ENCODE measurements around the gene NADSYN1.

Gene NADSYN1

DNA sequence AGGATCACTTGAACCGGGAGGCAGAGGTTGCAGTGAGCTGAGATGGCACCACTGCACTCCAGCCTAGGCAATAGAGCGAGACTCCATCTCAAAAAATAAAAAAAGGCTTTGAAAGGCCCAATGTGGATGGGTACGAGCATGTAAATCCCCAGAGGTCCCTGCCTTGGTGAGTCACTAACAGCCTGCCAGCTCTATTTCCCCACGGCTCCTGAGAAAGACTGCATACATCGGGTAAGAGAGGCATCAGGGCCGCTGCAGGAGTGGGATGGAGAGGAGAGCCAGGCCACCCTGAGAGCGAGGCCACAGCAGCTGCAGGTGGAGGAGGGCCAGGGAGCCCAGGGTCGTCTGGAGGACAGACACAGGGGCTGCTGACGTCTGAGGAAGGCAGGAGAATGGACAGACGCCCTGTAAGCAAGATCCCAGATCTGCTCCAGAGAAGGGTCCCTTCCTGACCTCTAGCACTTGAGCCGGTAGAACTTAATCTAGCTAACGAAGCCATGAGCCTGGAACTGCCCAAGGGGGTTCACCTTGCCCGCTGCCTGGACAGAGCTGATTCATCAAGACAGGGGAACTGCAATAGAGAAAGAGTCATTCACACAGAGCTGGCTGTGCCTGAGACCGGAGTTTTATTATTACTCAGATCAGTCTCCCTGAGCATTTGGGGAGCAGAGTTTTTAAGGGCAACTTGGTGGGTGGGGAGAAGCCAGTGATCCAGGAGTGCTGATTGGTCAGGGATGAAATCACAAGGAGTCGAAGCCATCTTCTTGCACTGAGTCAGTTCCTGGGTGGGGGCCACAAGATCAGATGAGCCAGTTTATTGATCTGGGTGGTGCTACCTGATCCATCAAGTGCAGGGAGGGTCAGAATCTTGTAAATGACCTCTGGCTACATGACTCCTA is 90.1 kb downstream of the NADSYN1 start:
- DNase-seq (ENCODE audit: low read depth), result no peak
- TF ChIP-seq, protein P1, sequence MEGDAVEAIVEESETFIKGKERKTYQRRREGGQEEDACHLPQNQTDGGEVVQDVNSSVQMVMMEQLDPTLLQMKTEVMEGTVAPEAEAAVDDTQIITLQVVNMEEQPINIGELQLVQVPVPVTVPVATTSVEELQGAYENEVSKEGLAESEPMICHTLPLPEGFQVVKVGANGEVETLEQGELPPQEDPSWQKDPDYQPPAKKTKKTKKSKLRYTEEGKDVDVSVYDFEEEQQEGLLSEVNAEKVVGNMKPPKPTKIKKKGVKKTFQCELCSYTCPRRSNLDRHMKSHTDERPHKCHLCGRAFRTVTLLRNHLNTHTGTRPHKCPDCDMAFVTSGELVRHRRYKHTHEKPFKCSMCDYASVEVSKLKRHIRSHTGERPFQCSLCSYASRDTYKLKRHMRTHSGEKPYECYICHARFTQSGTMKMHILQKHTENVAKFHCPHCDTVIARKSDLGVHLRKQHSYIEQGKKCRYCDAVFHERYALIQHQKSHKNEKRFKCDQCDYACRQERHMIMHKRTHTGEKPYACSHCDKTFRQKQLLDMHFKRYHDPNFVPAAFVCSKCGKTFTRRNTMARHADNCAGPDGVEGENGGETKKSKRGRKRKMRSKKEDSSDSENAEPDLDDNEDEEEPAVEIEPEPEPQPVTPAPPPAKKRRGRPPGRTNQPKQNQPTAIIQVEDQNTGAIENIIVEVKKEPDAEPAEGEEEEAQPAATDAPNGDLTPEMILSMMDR (conservative IDR thresholded peaks at IDR 0.05; ENCODE audit: low read depth, low read length), result no peak
- H3K4me3 ChIP-seq (ENCODE audit: low read depth, low read length), result no peak overlapping the region

DNA sequence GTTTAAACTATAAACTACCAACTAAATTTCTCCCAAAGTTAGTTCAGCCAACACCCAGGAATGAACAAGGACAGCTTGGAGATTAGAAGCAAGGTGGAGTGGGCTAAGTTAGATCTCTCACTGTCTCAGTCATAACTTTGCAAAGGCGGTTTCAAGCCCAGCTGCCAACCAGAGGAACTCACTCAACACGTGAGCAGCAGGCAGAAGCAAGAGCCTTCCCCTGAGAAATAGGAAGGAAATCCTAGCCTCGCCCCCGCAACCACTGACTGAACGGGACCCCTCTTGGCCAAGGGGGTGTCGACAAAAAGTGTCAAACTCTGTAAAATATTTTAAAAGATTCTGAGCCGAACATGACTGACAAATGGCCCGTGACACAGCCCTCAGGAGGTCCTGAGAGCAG is 90.9 kb downstream of the NADSYN1 start:
- TF ChIP-seq, protein P1 (conservative IDR thresholded peaks at IDR 0.05; ENCODE audit: low read depth, low read length), result no peak
- H3K4me3 ChIP-seq (ENCODE audit: low read depth, low read length), result no peak overlapping the region
- no peak for DNase-seq (ENCODE audit: low read depth)

DNA sequence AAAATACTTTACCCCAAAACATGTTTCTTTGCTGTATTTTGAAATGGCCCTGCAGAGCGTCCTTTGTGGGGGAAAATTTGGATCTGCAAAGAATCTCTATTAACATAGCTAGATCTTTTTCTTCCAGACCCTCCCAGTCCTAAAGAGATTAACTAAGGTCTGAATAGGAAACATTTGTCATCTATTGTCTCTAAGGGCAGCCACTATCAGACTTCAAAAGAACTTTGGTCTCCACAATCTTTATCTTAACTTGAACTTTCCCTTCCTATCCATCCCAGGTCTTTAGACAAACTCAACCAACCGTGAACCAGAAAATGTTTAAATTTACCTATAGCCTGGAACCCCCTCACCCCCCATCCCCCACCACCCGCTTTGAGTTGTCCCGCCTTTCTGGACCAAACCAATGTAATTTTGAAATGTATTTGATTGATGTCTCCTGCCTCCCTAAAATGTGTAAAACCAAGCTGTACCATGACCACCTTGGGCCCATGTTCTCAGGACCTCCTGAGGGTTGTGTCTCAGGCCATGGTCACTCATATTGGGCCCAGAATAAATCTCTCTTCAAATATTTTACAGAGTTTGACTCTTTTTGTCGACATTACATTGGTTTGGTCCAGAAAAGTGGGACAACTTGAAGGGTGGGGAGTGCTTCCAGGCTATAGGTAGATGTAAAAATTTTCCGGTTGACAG is 91.7 kb downstream of the NADSYN1 start:
- no peak overlapping the region for H3K4me3 ChIP-seq (ENCODE audit: low read depth, low read length)
- TF ChIP-seq, protein P1 (conservative IDR thresholded peaks at IDR 0.05; ENCODE audit: low read depth, low read length), result no peak

DNA sequence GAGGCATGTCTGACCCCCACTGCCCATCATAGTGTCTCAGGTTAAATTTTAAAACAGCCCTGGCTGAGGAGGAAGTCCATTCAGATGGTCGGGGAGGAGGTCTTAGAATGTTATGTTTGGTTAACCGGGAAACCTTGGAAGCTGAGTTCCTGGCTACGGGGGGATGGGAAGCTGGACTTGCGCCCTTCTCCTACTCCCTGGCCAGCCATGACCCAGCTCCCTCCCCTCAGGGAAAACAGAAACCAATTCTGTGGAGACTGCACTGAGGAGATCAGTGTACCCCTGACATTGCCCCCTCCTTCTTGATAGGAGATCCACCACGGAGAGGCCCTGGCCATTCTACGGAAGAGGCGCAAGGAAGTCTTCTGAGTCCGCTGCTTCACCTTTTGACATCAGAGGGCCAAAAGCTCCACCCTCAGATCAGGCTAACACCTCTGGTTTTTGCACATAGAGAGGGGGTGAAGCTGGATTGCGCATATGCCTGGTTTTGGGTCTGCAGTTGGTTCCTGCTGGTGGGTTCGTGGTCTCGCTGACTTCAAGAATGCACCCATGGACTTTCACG is 92.5 kb downstream of the NADSYN1 start:
- TF ChIP-seq, protein P1 (conservative IDR thresholded peaks at IDR 0.05; ENCODE audit: low read depth, low read length), result no peak
- DNase-seq (ENCODE audit: low read depth), result no peak
- H3K4me3 ChIP-seq (ENCODE audit: low read depth, low read length), result no peak overlapping the region

More for the DNA sequence above, 91.7 kb downstream of the NADSYN1 start:
- DNase-seq (ENCODE audit: low read depth), result no peak

DNA sequence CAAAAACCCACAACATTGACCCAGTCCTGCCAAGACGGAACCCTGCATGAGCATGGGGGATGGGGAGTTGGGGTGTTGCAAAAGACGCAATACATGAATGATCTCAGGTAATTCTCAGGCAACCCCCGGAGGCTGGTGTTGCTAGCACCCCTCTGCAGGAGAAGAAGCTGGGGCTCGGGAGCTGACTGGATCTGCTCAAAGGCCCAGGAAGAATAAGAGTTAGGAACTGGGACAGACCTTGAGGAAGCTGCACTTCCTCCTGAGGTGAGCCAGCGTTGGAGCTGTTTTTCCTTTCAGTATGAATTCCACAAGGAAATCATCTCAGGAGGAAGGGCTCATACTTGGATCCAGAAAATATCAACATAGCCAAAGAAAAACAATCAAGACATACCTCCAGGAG is 95.1 kb downstream of the NADSYN1 start, which contains the start of gene KRTAP5-9:
Gene KRTAP5-9 (plus strand): TSS at position 301 of the 400 bp plus-strand sequence. CDS start 238 bp downstream, outside the sequence.
- no peak for DNase-seq (ENCODE audit: low read depth)
- TF ChIP-seq, protein P1 (conservative IDR thresholded peaks at IDR 0.05; ENCODE audit: low read depth, low read length), result no peak
- no peak within 1 kb of the TSS for H3K4me3 ChIP-seq (ENCODE audit: low read depth, low read length)

DNA sequence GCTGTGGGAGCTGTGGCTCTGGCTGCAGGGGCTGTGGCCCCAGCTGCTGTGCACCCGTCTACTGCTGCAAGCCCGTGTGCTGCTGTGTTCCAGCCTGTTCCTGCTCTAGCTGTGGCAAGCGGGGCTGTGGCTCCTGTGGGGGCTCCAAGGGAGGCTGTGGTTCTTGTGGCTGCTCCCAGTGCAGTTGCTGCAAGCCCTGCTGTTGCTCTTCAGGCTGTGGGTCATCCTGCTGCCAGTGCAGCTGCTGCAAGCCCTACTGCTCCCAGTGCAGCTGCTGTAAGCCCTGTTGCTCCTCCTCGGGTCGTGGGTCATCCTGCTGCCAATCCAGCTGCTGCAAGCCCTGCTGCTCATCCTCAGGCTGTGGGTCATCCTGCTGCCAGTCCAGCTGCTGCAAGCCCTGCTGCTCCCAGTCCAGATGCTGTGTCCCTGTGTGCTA is 95.7 kb downstream of the NADSYN1 start:
- no peak for DNase-seq (ENCODE audit: low read depth)
- TF ChIP-seq, protein P1 (conservative IDR thresholded peaks at IDR 0.05; ENCODE audit: low read depth, low read length), result no peak
- H3K4me3 ChIP-seq (ENCODE audit: low read depth, low read length), result no peak overlapping the region

All from choroid plexus epithelial cell (primary cell).